GM18499 (cell line): ENCODE measurements around the gene DISP2.

ENCODE experiments used
- ATAC-seq: cut with Tn5 transposase; IDR thresholded peaks from one replicate; pipeline ENCODE4 v1.9.1; 2021; ENCODE audit warnings: moderate number of reproducible peaks; ENCODE audit not compliant: insufficient read depth, unreplicated experiment

The DISP2 gene

GRCh38 chr15:40360015-40360414 lies 2.0 kb downstream of the DISP2 start:
- ATAC-seq: no peak

GRCh38 chr15:40361640-40362039 lies 3.6 kb downstream of the DISP2 start:
- no peak for ATAC-seq

GRCh38 chr15:40363611-40364010 lies 5.6 kb downstream of the DISP2 start:
- no peak for ATAC-seq

- ATAC-seq: no peak
Measured at GRCh38 chr15:40364251-40364650, 6.2 kb downstream of the DISP2 start.

GRCh38 chr15:40365016-40365415 lies 7.0 kb downstream of the DISP2 start:
- no peak for ATAC-seq

GRCh38 chr15:40365624-40366456 lies 7.8 kb downstream of the DISP2 start:
- no peak for ATAC-seq

GRCh38 chr15:40366457-40367370 lies 8.7 kb downstream of the DISP2 start:
- no peak for ATAC-seq

GRCh38 chr15:40367371-40367685 lies 9.3 kb downstream of the DISP2 start:
- ATAC-seq: no peak

- peak; percentile 72 for ATAC-seq
Measured at GRCh38 chr15:40367686-40368611, 9.9 kb downstream of the DISP2 start.

- no peak for ATAC-seq
Measured at GRCh38 chr15:40368719-40369473, 10.9 kb downstream of the DISP2 start.

GRCh38 chr15:40369474-40369869 lies 11.5 kb downstream of the DISP2 start:
- no peak for ATAC-seq

GRCh38 chr15:40369971-40370370 lies 12.0 kb downstream of the DISP2 start:
- ATAC-seq: no peak

GRCh38 chr15:40372981-40373380 lies 15.0 kb downstream of the DISP2 start:
- ATAC-seq: no peak

- ATAC-seq: no peak
Measured at GRCh38 chr15:40377606-40378005, 19.6 kb downstream of the DISP2 start.

- ATAC-seq: no peak
Measured at GRCh38 chr15:40379374-40379773, 21.4 kb downstream of the DISP2 start.

- no peak for ATAC-seq
Measured at GRCh38 chr15:40379853-40380252, 21.8 kb downstream of the DISP2 start.

GRCh38 chr15:40380636-40381035 lies 22.6 kb downstream of the DISP2 start:
- ATAC-seq: no peak

GRCh38 chr15:40381818-40382529 lies 24.0 kb downstream of the DISP2 start:
- no peak for ATAC-seq
